K562 (cell line): Measurements from ENCODE around the gene EFNA1. TPM values are rescaled to one million over a fixed set of nuclear protein-coding genes. Genes with fewer than 3 reads are reported as not detected.

Experiments used
- ATAC-seq: fragments of 200-7000 bp; cut with Tn5 transposase; 3 replicates; pipeline ENCODE4 v1.9.1; 2020; ENCODE audit warnings: moderate library complexity
- BruUV-seq: library from RNA; stranded (reverse); fragments of 400-500 nt; replicated peaks from 2 replicates; lab custom pipeline; 2021; lab: Mats Ljungman, UMichigan
- CTCF ChIA-PET: fragments of 300-600 bp; formaldehyde crosslinking; extraction: SDS; loops from one replicate; lab custom pipeline; 2021; ENCODE audit warnings: low intra/inter-chr PET ratio; lab: Yijun Ruan, JAX
- POLR2A ChIA-PET: fragments of 300-600, 350-650 bp; sonication (Branson Sonifier 250); formaldehyde crosslinking; extraction: SDS; loops from one replicate; lab custom pipeline; 2021; ENCODE audit warnings: antibody characterized with exemption, inconsistent platforms; lab: Yijun Ruan, JAX
- DNase-seq, 4 experiments: peaks; one replicate each; pipeline versions ENCODE4 v3.0.0 to v3.0.0-alpha.2; 2011 to 2018; ENCODE audit warnings: low spot score in 3 of 4, mixed read lengths in 3 of 4; ENCODE audit errors: extremely low read depth in 1 of 4
- FAIRE-seq: peaks from 2 replicates; lab custom pipeline; 2011; peaks lifted over from hg19 to GRCh38; lab: Jason Lieb, UNC
- H2AFZ ChIP-seq: 2 replicates; pipeline ENCODE4 v1.6.0; 2011; ENCODE audit warnings: low read depth, low read length, control low read depth, inconsistent platforms
- H3K27ac ChIP-seq: fragments of 200-600 bp; 3 replicates; pipeline ENCODE4 v1.8.0; 2011; ENCODE audit warnings: low read depth, mild to moderate bottlenecking, control low read depth, inconsistent platforms, low read length, moderate library complexity, mixed read lengths; ENCODE audit errors: extremely low read depth
- H3K27me3 ChIP-seq, 2 experiments: fragments of 300-600 bp in 1 of 2; 2 replicates in 1 of 2; 3 replicates in 1 of 2; pipeline versions ENCODE4 v1.6.0 to v1.8.0; 2011; ENCODE audit warnings: inconsistent platforms in 2 of 2, low read length in 2 of 2, mild to moderate bottlenecking in 1 of 2, mixed read lengths in 1 of 2, moderate library complexity in 1 of 2; ENCODE audit not compliant: control insufficient read depth in 2 of 2, insufficient read depth in 2 of 2
- H3K36me3 ChIP-seq: fragments of 300-600 bp; 3 replicates; pipeline ENCODE4 v1.8.0; 2011; ENCODE audit warnings: mild to moderate bottlenecking, low read length, inconsistent platforms; ENCODE audit not compliant: control insufficient read depth, insufficient read depth
- H3K4me1 ChIP-seq, 2 experiments: fragments of 200-600 bp in 1 of 2; replicated peaks in 1 of 2; 2 replicates in 1 of 2; 3 replicates in 1 of 2; pipeline versions ENCODE4 v1.5.1 to v1.8.0; 2011; ENCODE audit warnings: inconsistent platforms in 2 of 2, low read length in 2 of 2, mild to moderate bottlenecking in 1 of 2, mixed read lengths in 1 of 2, moderate library complexity in 1 of 2; ENCODE audit not compliant: control insufficient read depth in 2 of 2, insufficient read depth in 2 of 2
- H3K4me2 ChIP-seq: 2 replicates; pipeline ENCODE4 v1.6.1; 2011; ENCODE audit warnings: low read length, control low read depth, inconsistent platforms, mixed read lengths; ENCODE audit not compliant: insufficient read depth
- H3K4me3 ChIP-seq: fragments of 200-600 bp; sonication (generic), shearing (Covaris generic); 2 replicates; pipeline ENCODE4 v1.5.1; 2016; ENCODE audit warnings: control low read depth, inconsistent platforms
- H3K79me2 ChIP-seq: fragments of 200-600 bp; 3 replicates; pipeline ENCODE4 v1.8.0; 2011; ENCODE audit warnings: low read length, inconsistent platforms; ENCODE audit not compliant: control insufficient read depth, insufficient read depth
- H3K9ac ChIP-seq, 2 experiments: 2 replicates each; pipeline versions ENCODE4 v1.6.0 to v1.6.1; 2011; ENCODE audit warnings: low read depth in 2 of 2, low read length in 2 of 2, control low read depth in 1 of 2, inconsistent platforms in 1 of 2, mild to moderate bottlenecking in 1 of 2, mixed read lengths in 1 of 2; ENCODE audit not compliant: insufficient read depth in 1 of 2
- H3K9me1 ChIP-seq: one replicate; pipeline ENCODE4 v1.6.0; 2011; ENCODE audit warnings: inconsistent platforms, mild to moderate bottlenecking, low read length, moderate library complexity; ENCODE audit not compliant: control insufficient read depth, insufficient read depth
- H3K9me3 ChIP-seq: replicated peaks from 2 replicates; pipeline ENCODE4 v1.5.1; 2011; ENCODE audit warnings: low read depth, low read length, inconsistent platforms; ENCODE audit not compliant: control insufficient read depth, insufficient read depth
- H4K20me1 ChIP-seq: replicated peaks from 2 replicates; pipeline ENCODE4 v1.6.1; 2011; ENCODE audit warnings: low read length, inconsistent platforms, mixed read lengths; ENCODE audit not compliant: control insufficient read depth, insufficient read depth
- CHD2 ChIP-seq: IDR thresholded peaks from 2 replicates; pipeline ENCODE4 v1.6.1; 2011; ENCODE audit warnings: low read depth, low read length
- HDAC2 ChIP-seq: fragments of 450-650 bp; IDR thresholded peaks from 2 replicates; pipeline ENCODE4 v1.6.1; 2016; ENCODE audit warnings: mild to moderate bottlenecking
- KDM1A ChIP-seq, 2 experiments: fragments of 450-650 bp; IDR thresholded peaks; 2 replicates each; pipeline ENCODE4 v1.6.1; 2016; ENCODE audit warnings: mild to moderate bottlenecking in 2 of 2
- NFRKB ChIP-seq: fragments of 450-650 bp; IDR thresholded peaks from 2 replicates; pipeline ENCODE4 v1.6.1; 2016; ENCODE audit warnings: low read depth
- RBM34 ChIP-seq: fragments of 200-400 bp; formaldehyde crosslinking; IDR thresholded peaks from 2 replicates; pipeline ENCODE4 v1.6.1; 2018; ENCODE audit warnings: low read length, borderline replicate concordance; ENCODE audit not compliant: insufficient read depth
- RUNX1 ChIP-seq: sonication (generic); IDR thresholded peaks from 2 replicates; pipeline ENCODE4 v1.6.1; 2016; ENCODE audit warnings: antibody characterized with exemption, low read depth
- SMARCA4 ChIP-seq: fragments of 450-650 bp; IDR thresholded peaks from 2 replicates; pipeline ENCODE4 v1.6.1; 2016
- TCF3 ChIP-seq: sonication (generic); formaldehyde crosslinking; IDR thresholded peaks from 2 replicates; pipeline ENCODE4 v1.4.0; 2020; ENCODE audit warnings: mild to moderate bottlenecking, missing genetic modification reagents
- TFE3 ChIP-seq: fragments of 450-650 bp; formaldehyde crosslinking; IDR thresholded peaks from 2 replicates; pipeline ENCODE4 v1.4.0; 2020; ENCODE audit warnings: mild to moderate bottlenecking, mixed read lengths
- ZKSCAN3 ChIP-seq: fragments of 250-450 bp; sonication (Bioruptor Pico); IDR thresholded peaks from 2 replicates; pipeline ENCODE4 v1.4.0; 2020
- WGBS: fragments of 100-300 bp; shearing (Covaris generic); methylation state at CpG from one replicate; pipeline ENCODE4 v1.1.6; 2016; ENCODE audit warnings: low coverage, mixed read lengths; ENCODE audit not compliant: insufficient coverage; ENCODE audit errors: missing lambda C conversion rate; 5-methylcytosine and 5-hydroxymethylcytosine counted together
- in situ Hi-C: fragments of 300-500 bp; cut with MboI; formaldehyde crosslinking; loops from 4 replicates; pipeline ENCODE4 v1.15.0; 2018; ENCODE audit warnings: inconsistent platforms, mixed read lengths
- intact Hi-C: fragments of 100-400 bp; cut with micrococcal nuclease; formaldehyde crosslinking; loops from 2 replicates; pipeline ENCODE4 v1.14.2; 2022
- polyA plus RNA-seq, 8 experiments: library from polyadenylated mRNA; depleted of rRNA in 4 of 8; stranded (reverse) in 5 of 8; unstranded in 3 of 8; fragments of >200 nt; fragmentation: Nextera tagmentation in 2 of 8; fragmentation: Illumina TruSeq in 1 of 8; extraction: Ambion mirVana in 2 of 8; extraction: Trizol in 1 of 8; gene quantifications; 2 replicates each; pipeline versions ENCODE4 v1.2.1 to v1.2.3, GENCODE V29; 2011 to 2014; ENCODE audit warnings: inconsistent platforms in 1 of 8, missing spikeins in 1 of 8
- total RNA-seq, 7 experiments: library from RNA; depleted of rRNA in 6 of 7; stranded (reverse); fragments of >200 nt in 6 of 7; fragmentation: Illumina TruSeq in 2 of 7; extraction: Trizol in 2 of 7; gene quantifications; 2 replicates each; pipeline versions ENCODE4 v1.2.1 to v1.2.3, GENCODE V29; 2011 to 2021; ENCODE audit warnings: low replicate concordance in 1 of 7
- TF ChIP-seq, protein P1 (sequence below): fragments of 250-450 bp; sonication (Bioruptor Pico); IDR thresholded peaks from 2 replicates; pipeline ENCODE4 v1.8.0; 2021; ENCODE audit warnings: moderate library complexity, mild to moderate bottlenecking, inconsistent platforms

The EFNA1 gene
- total and polyA plus RNA-seq, 9 of the 15 experiments (the other 6 are each of a cell fraction or from before 2014, with no cell fraction given), result 2.1 to 9.3 (median 3.0) TPM

DNA sequence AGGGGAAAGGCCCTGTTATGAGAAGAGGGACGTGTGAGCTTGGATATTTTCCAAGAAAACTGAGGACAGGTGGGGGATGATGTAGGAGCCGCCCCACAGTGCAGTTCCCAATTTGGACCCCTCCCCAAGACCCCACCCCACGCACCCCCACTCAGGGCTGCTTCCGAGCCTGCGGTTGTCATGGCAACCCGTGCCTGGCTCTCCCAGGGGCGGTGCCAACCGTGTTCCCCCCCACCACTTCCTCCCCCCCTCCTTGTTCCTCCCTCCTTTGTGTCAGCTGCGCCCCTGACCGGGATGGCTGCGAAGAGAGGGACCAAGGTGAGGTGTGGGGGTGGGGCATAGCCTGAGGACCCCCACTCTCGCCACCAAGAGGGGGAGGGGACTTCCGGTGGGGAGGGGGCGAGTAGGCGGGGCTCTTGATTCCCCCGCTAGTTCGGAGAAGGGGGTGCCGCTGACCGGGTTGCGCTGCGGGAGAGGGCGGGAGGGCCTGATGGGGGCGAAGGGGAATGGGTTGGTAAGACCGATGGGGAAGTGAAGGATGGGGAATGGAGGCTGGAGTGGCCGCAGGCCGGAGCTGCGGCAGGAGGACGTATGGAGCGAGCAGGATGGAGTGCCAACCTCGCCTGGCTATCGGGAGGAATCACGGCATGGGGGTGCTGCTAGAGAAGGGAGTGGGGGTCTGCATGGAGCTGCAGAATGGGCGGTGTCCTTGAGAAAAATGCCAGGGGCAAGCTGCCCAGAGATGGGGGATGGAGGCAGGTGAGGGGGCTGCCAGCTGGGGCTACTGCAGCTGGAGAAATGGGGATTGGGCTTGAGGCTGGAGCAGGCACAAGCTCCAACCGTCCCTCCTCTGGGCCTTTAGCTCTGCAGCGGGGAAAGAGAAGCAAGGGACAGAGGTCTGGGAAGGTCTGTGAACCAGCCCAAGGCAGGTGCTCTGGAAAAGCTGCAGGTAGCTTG, 46.9 kb downstream of the EFNA1 start (continued):
- 0 out of 4 replicates have a peak, but pooled peaks of 1 of the 2 experiments have one; percentile 8 for TF ChIP-seq KDM1A (IDR thresholded peaks at IDR 0.05)
- no peak for TF ChIP-seq NFRKB
- TF ChIP-seq TCF3 (CRISPR knock-in tag), result no peak
- TF ChIP-seq HDAC2, result no peak
- no peak for TF ChIP-seq TFE3 (CRISPR knock-in tag)
- TF ChIP-seq, protein P1, sequence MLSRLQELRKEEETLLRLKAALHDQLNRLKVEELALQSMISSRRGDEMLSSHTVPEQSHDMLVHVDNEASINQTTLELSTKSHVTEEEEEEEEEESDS (CRISPR knock-in tag), result no peak

DNA sequence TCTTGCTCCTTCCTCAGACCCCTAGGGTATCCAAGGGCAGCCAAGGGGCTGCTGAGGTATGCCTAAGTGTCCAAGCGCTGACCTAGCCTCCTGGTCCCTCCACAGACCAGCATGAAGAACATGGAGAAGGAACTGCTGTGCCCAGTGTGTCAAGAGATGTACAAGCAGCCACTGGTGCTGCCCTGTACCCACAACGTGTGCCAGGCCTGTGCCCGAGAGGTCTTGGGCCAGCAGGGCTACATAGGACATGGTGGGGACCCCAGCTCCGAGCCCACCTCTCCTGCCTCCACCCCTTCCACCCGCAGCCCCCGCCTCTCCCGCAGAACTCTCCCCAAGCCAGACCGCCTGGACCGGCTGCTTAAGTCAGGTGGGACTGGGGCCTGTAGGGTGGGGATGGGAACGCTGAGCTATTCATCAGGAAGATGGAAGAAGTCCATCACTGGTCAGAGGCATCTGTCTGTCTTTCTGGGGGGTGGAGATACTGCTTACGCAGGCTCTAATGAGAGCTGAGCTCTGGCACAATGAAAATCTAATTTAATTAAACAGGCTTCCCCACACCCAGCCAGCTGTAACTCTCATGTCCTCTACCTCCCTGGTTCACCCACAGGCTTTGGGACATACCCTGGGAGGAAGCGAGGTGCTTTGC, 47.7 kb downstream of the EFNA1 start:
- H3K27ac ChIP-seq, result no peak overlapping the region

More for the DNA sequence above, 47.7 kb downstream of the EFNA1 start:
- H4K20me1 ChIP-seq, result no peaks in the 10 kb centered on the region
- H3K4me2 ChIP-seq, result no peak overlapping the region
- ChIA-PET POLR2A (interaction anchor here (0.6 to 1.2 kb wide), 5 partner anchors 8 to 86 kb away, joined by 3 to 4 read pairs (median 4); no protein-coding TSS in a partner anchor), CTCF (interaction anchor here (1.2 to 2.3 kb wide), 2 partner anchors 51 to 416 kb away, joined by 4 to 17 read pairs; no protein-coding TSS in a partner anchor)
- H3K79me2 ChIP-seq, result peaks cover 15% of the 10 kb centered on the region
- peak overlapping the region in 1 of 2 experiments; percentile 69; a peak in 2 of 4 replicates for H3K9ac ChIP-seq
- WGBS, result 52% methylated on average over 12 of the region's 12 CpGs
- H2AFZ ChIP-seq, result no peak overlapping the region
- no peak for DNase-seq
- peaks cover 21 to 63% of the 10 kb centered on the region in 2 experiments; a peak in 4 of 5 replicates for H3K4me1 ChIP-seq
- TF ChIP-seq RBM34 (no peak), SMARCA4 (no peak), CHD2 (no peak), ZKSCAN3 (CRISPR knock-in tag) (no peak), RUNX1 (no peak)
- TF ChIP-seq, all 486 proteins: peak for 0
- Histone ChIP-seq H3K36me3 (peaks cover 18% of the 10 kb centered on the region), H3K4me3 (no peak overlapping the region), H3K9me3 (no peaks in the 10 kb centered on the region), H3K9me1 (no peaks in the 10 kb centered on the region), H3K27me3 (no peaks in the 10 kb centered on the region)
- in situ Hi-C loops (no loop called here), intact Hi-C loops (no loop called here)
- no TSS peak for BruUV-seq
- ATAC-seq (no peak), FAIRE-seq (no peak)
